IMR-90 (cell line): ENCODE data around the gene UNC13C. TPM values are rescaled to one million over a fixed set of nuclear protein-coding genes. Genes with fewer than 3 reads are reported as not detected.

Experiments used
- ATAC-seq: fragments of 200-7000 bp; cut with Tn5 transposase; 2 replicates; pipeline ENCODE4 v1.9.1; 2020; ENCODE audit warnings: low read depth, mild to moderate bottlenecking, moderate library complexity
- BruUV-seq: library from RNA; stranded (reverse); fragments of 400-500 nt; replicated peaks from 2 replicates; lab custom pipeline; 2021; lab: Mats Ljungman, UMichigan
- CTCF ChIA-PET: fragments of 300-600 bp; formaldehyde crosslinking; extraction: SDS; loops from one replicate; lab custom pipeline; 2021; ENCODE audit warnings: antibody characterized with exemption; lab: Yijun Ruan, JAX
- POLR2A ChIA-PET: fragments of 300-600 bp; sonication (Branson Sonifier 250); formaldehyde crosslinking; loops from one replicate; lab custom pipeline; 2022; ENCODE audit warnings: antibody characterized with exemption; ENCODE audit not compliant: unreplicated experiment; lab: Charles Lee
- DNase-seq: peaks from one replicate; pipeline ENCODE4 v3.0.0; 2013
- H2AFZ ChIP-seq: replicated peaks from 2 replicates; pipeline ENCODE3; 2013; ENCODE audit warnings: low read length, mild to moderate bottlenecking; ENCODE audit not compliant: poor library complexity
- H2AK5ac ChIP-seq: 2 replicates; pipeline ENCODE4 v1.6.1; 2013; ENCODE audit warnings: low read depth, low read length, inconsistent platforms
- H2AK9ac ChIP-seq: replicated peaks from 2 replicates; pipeline ENCODE3; 2013; ENCODE audit warnings: mild to moderate bottlenecking, low read depth, low read length, moderate library complexity; ENCODE audit not compliant: poor library complexity
- H2BK120ac ChIP-seq: 2 replicates; pipeline ENCODE4 v1.6.1; 2013; ENCODE audit warnings: low read depth, low read length, inconsistent platforms
- H2BK15ac ChIP-seq: 3 replicates; pipeline ENCODE4 v1.6.1; 2013; ENCODE audit warnings: low read depth, low read length, inconsistent platforms
- H2BK20ac ChIP-seq: 2 replicates; pipeline ENCODE4 v1.6.1; 2013; ENCODE audit warnings: low read depth, mild to moderate bottlenecking, inconsistent platforms, low read length, moderate library complexity
- H2BK5ac ChIP-seq: 2 replicates; pipeline ENCODE4 v1.6.1; 2013; ENCODE audit warnings: mild to moderate bottlenecking, low read depth, low read length, inconsistent platforms; ENCODE audit not compliant: poor library complexity, severe bottlenecking
- H3K14ac ChIP-seq: replicated peaks from 2 replicates; pipeline ENCODE4 v1.6.1; 2013; ENCODE audit warnings: low read depth, low read length, inconsistent platforms
- H3K18ac ChIP-seq: 2 replicates; pipeline ENCODE4 v1.6.1; 2013; ENCODE audit warnings: low read depth, low read length, control low read depth
- H3K23ac ChIP-seq: 2 replicates; pipeline ENCODE4 v1.6.1; 2013; ENCODE audit warnings: low read depth, low read length, inconsistent platforms
- H3K27ac ChIP-seq: 2 replicates; pipeline ENCODE4 v1.5.1; 2013; ENCODE audit warnings: mild to moderate bottlenecking, control low read depth, low read length; ENCODE audit not compliant: insufficient read depth
- H3K27me3 ChIP-seq: 2 replicates; pipeline ENCODE4 v1.6.1; 2013; ENCODE audit warnings: low read length; ENCODE audit not compliant: control insufficient read depth, insufficient read depth
- H3K36me3 ChIP-seq: 2 replicates; pipeline ENCODE4 v1.6.1; 2013; ENCODE audit warnings: low read length, mixed read lengths; ENCODE audit not compliant: control insufficient read depth, insufficient read depth
- H3K4ac ChIP-seq: 2 replicates; pipeline ENCODE4 v1.6.1; 2013; ENCODE audit warnings: low read depth, low read length, inconsistent platforms
- H3K4me1 ChIP-seq: 2 replicates; pipeline ENCODE4 v1.6.1; 2013; ENCODE audit warnings: low read length, mixed read lengths; ENCODE audit not compliant: control insufficient read depth, insufficient read depth
- H3K4me2 ChIP-seq: 2 replicates; pipeline ENCODE4 v1.6.1; 2013; ENCODE audit warnings: low read depth, mild to moderate bottlenecking, control low read depth, low read length, moderate library complexity
- H3K4me3 ChIP-seq: 2 replicates; pipeline ENCODE4 v1.5.1; 2013; ENCODE audit warnings: low read depth, mild to moderate bottlenecking, control low read depth, low read length, moderate library complexity; ENCODE audit not compliant: insufficient read depth
- H3K56ac ChIP-seq: 2 replicates; pipeline ENCODE4 v1.6.1; 2013; ENCODE audit warnings: low read length, inconsistent platforms; ENCODE audit not compliant: insufficient read depth; ENCODE audit errors: extremely low read depth
- H3K79me1 ChIP-seq, 2 experiments: 2 replicates each; pipeline ENCODE4 v1.6.1; 2013; ENCODE audit warnings: low read length in 2 of 2, inconsistent platforms in 1 of 2, low read depth in 1 of 2
- H3K9ac ChIP-seq: 2 replicates; pipeline ENCODE4 v1.6.1; 2013; ENCODE audit warnings: low read depth, low read length, control low read depth
- H3K9me1 ChIP-seq: 2 replicates; pipeline ENCODE4 v1.6.1; 2013; ENCODE audit warnings: low read length, inconsistent platforms; ENCODE audit not compliant: insufficient read depth
- H3K9me3 ChIP-seq: 2 replicates; pipeline ENCODE4 v1.6.1; 2013; ENCODE audit warnings: low read length; ENCODE audit not compliant: control insufficient read depth, insufficient read depth
- H4K20me1 ChIP-seq: 2 replicates; pipeline ENCODE4 v1.6.1; 2013; ENCODE audit warnings: low read length, inconsistent platforms; ENCODE audit not compliant: insufficient read depth
- H4K5ac ChIP-seq: 2 replicates; pipeline ENCODE4 v1.6.1; 2013; ENCODE audit warnings: mild to moderate bottlenecking, low read depth, low read length, control low read depth
- H4K8ac ChIP-seq, 2 experiments: 2 replicates each; pipeline ENCODE4 v1.6.1; 2013; ENCODE audit warnings: low read depth in 2 of 2, low read length in 2 of 2, control low read depth in 1 of 2, inconsistent platforms in 1 of 2
- H4K91ac ChIP-seq: 2 replicates; pipeline ENCODE4 v1.6.1; 2013; ENCODE audit warnings: low read depth, low read length, inconsistent platforms; ENCODE audit not compliant: insufficient read depth
- CTCF ChIP-seq: conservative IDR thresholded peaks from 2 replicates; pipeline ENCODE4 v1.5.1; 2012; ENCODE audit warnings: mild to moderate bottlenecking, low read depth, low read length, improper control_type of control experiment
- ELK1 ChIP-seq: fragments of 150-350 bp; IDR thresholded peaks from 2 replicates; pipeline ENCODE4 v1.6.1; 2016; ENCODE audit warnings: low read depth, mild to moderate bottlenecking, low read length, moderate library complexity, borderline replicate concordance
- MXI1 ChIP-seq: IDR thresholded peaks from 2 replicates; pipeline ENCODE4 v1.6.1; 2012; ENCODE audit warnings: low read depth, mild to moderate bottlenecking, low read length, moderate library complexity, borderline replicate concordance
- RAD21 ChIP-seq: IDR thresholded peaks from 2 replicates; pipeline ENCODE4 v1.6.1; 2012; ENCODE audit warnings: low read length, improper control_type of control experiment
- RCOR1 ChIP-seq: IDR thresholded peaks from 2 replicates; pipeline ENCODE4 v1.6.1; 2012; ENCODE audit warnings: mild to moderate bottlenecking, low read length, improper control_type of control experiment; ENCODE audit not compliant: insufficient replicate concordance
- SMC3 ChIP-seq: fragments of 150-350 bp; IDR thresholded peaks from 2 replicates; pipeline ENCODE4 v1.6.1; 2016; ENCODE audit warnings: low read depth, mild to moderate bottlenecking, antibody characterized with exemption, low read length, moderate library complexity
- WGBS, 2 experiments: methylation state at CpG; one replicate each; pipeline versions ENCODE4 v1.1.5 to v1.1.7; 2013; ENCODE audit warnings: missing lambda C conversion rate in 2 of 2; ENCODE audit not compliant: insufficient read length in 1 of 2; ENCODE audit errors: extremely low coverage in 2 of 2; 5-methylcytosine and 5-hydroxymethylcytosine counted together
- dilution Hi-C: fragments of 300-500 bp; cut with HindIII; formaldehyde crosslinking; loops from one replicate; pipeline ENCODE4 v1.14.3; 2018; ENCODE audit warnings: low sequenced_read_pairs; ENCODE audit not compliant: unreplicated experiment
- in situ Hi-C: fragments of 300-500 bp; cut with MboI; formaldehyde crosslinking; loops from 3 replicates; pipeline ENCODE4 v1.14.3; 2019; ENCODE audit warnings: low sequenced_read_pairs, inconsistent platforms, mixed read lengths
- intact Hi-C: fragments of 100-400 bp; cut with micrococcal nuclease; formaldehyde crosslinking; loops from 2 replicates; pipeline ENCODE4 v1.10.0; 2022
- polyA plus RNA-seq, 3 experiments: library from polyadenylated mRNA; depleted of rRNA; stranded (reverse); fragments of >200 nt; gene quantifications; 2 replicates each; pipeline ENCODE4 v1.2.3, GENCODE V29; 2012; ENCODE audit warnings: low replicate concordance in 1 of 3
- total RNA-seq: library from RNA; depleted of rRNA; stranded (reverse); fragments of >200 nt; gene quantifications from 2 replicates; pipeline ENCODE4 v1.2.3, GENCODE V29; 2012
- TF ChIP-seq, protein P1 (sequence below): fragments of 150-350 bp; IDR thresholded peaks from 2 replicates; pipeline ENCODE4 v1.6.1; 2017; ENCODE audit warnings: mild to moderate bottlenecking, antibody characterized with exemption, low read length, low read depth

UNC13C gene
- total and polyA plus RNA-seq, 2 of the 4 experiments (the other 2 are of a cell fraction): not detected

DNA sequence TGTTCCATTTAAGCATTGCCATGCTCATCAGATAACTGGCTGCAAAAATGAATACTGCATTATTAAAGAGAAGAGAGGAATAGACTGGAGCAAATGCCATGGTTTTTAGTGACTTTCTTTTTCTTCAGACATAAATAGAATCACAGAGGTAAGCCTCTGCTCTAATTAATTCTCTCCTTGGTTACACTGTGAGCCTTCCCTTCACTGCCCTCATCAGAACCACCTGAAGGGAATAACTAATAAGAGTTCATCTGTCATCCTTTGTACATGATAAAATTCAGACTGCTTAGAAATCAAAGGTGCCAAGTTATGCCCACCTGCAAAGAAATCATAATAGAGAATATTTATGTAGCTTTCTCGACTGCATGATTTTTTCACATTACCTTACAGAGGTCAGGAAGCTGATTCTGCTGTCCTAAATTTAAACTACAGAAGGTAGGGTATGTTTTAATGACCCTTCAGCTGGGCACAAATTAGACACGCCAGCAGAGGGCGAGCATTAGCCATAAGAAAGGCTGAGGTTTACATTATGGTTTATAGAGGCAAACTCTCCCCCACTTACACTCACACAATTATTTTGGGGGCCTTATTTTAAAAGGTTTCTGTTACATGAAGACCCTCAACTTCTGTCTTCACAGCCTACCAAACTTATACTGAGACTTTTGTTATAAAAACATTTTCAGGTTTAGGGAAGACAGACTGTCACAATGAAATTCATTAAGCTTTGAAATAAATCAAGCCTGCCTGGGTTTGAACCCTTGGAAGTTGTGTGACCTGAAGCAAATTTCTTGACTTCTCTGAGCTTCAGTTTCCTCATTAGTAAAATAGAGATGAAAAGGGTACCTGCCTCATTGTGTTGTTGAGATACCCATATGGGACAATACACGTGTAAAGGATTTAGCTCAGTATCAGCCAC, 15.3 kb upstream of the UNC13C start:
- no peak overlapping the region for H4K8ac ChIP-seq
- no peak overlapping the region for H3K4ac ChIP-seq
- no peak overlapping the region for H3K56ac ChIP-seq
- H3K18ac ChIP-seq: no peak overlapping the region
- no peak overlapping the region for H3K14ac ChIP-seq
- no peak overlapping the region for H2BK15ac ChIP-seq
- no peak overlapping the region for H2AFZ ChIP-seq
- WGBS, 2 experiments: no CpG with 5 or more reads among the region's 4 CpGs
- TF ChIP-seq RCOR1 (no peak), CTCF (peak; percentile 34), ELK1 (no peak), MXI1 (no peak), SMC3 (peak; percentile 19; the same call in 1 of the 2 replicates), RAD21 (peak; percentile 38)
- TF ChIP-seq, protein P1, sequence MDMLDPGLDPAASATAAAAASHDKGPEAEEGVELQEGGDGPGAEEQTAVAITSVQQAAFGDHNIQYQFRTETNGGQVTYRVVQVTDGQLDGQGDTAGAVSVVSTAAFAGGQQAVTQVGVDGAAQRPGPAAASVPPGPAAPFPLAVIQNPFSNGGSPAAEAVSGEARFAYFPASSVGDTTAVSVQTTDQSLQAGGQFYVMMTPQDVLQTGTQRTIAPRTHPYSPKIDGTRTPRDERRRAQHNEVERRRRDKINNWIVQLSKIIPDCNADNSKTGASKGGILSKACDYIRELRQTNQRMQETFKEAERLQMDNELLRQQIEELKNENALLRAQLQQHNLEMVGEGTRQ: no peak
- H4K20me1 ChIP-seq: no peaks in the 10 kb centered on the region
- H2BK20ac ChIP-seq: no peak overlapping the region
- no peak overlapping the region for H3K4me3 ChIP-seq
- CTCF ChIA-PET: interaction anchor here (0.9 kb wide), 1 partner anchor 9 kb away, joined by 3 read pairs; no protein-coding TSS in a partner anchor
- dilution Hi-C loops (no loop called here), intact Hi-C loops (loop anchor here (1.0 kb wide), 1 partner anchor 1205 kb away; no protein-coding TSS in a partner anchor), in situ Hi-C loops (no loop called here)
- no peak overlapping the region for H3K23ac ChIP-seq
- no peaks in the 10 kb centered on the region for H3K36me3 ChIP-seq
- no peak overlapping the region for H3K27ac ChIP-seq
- H2AK5ac ChIP-seq: no peak overlapping the region
- no peak overlapping the region for H3K9ac ChIP-seq
- H3K9me3 ChIP-seq: no peaks in the 10 kb centered on the region
- H3K4me1 ChIP-seq: no peaks in the 10 kb centered on the region
- no peak overlapping the region for H4K5ac ChIP-seq
- H4K91ac ChIP-seq: no peak overlapping the region
- H3K4me2 ChIP-seq: no peak overlapping the region
- DNase-seq (no peak), ATAC-seq (no peak)
- no peak overlapping the region for H2BK5ac ChIP-seq
- no peak overlapping the region for H2BK120ac ChIP-seq
- POLR2A ChIA-PET: no interaction called here
- H3K9me1 ChIP-seq: no peaks in the 10 kb centered on the region
- no peak overlapping the region for H2AK9ac ChIP-seq
- no TSS peak for BruUV-seq
- no peaks in the 10 kb centered on the region for H3K79me1 ChIP-seq
- H3K27me3 ChIP-seq: no peaks in the 10 kb centered on the region
